ENCODE data around the gene NXPH2. TPM values are rescaled to one million over a fixed set of nuclear protein-coding genes. Genes with fewer than 3 reads are reported as not detected.
"Not testable (repeated sequence)": the region's sequence is repeated elsewhere in the genome, so short reads cannot be mapped to it uniquely, and the experiment has no call there.

The NXPH2 gene
- total RNA-seq, 4 donors from 2014 or later: not detected

- Histone ChIP-seq H3K36me3 (no peaks in the 10 kb centered on the region), H3K27me3 (no peaks in the 10 kb centered on the region), H3K4me1 (no peaks in the 10 kb centered on the region), H3K4me3 (no peak overlapping the region), H3K9me3 (peaks cover 0 to under 1% (median 0%) of the 10 kb centered on the region in 3 donors), H3K27ac (no peak overlapping the region)
- no peak for DNase-seq
- 59 to 78% methylated on average over 4 of the region's 4 CpGs for WGBS, 2 donors
- TF ChIP-seq CTCF (IDR thresholded peaks at IDR 0.05): no peak
- no peak for TF ChIP-seq POLR2A (IDR thresholded peaks at IDR 0.05)
- intact Hi-C loops (cut with DNase I): no loop called here
Measured at GRCh38 chr2:138742441-138743057, 37.6 kb downstream of the NXPH2 start.

- TF ChIP-seq POLR2A (IDR thresholded peaks at IDR 0.05): no peak
- TF ChIP-seq CTCF (IDR thresholded peaks at IDR 0.05): no peak
- no peak overlapping the region for H3K27ac ChIP-seq
- intact Hi-C loops (cut with DNase I): no loop called here
- peaks cover 0 to 6% (median 6%) of the 10 kb centered on the region in 3 donors for H3K9me3 ChIP-seq
- H3K4me1 ChIP-seq: no peaks in the 10 kb centered on the region
- no peak overlapping the region for H3K4me3 ChIP-seq
- DNase-seq: no peak
- H3K36me3 ChIP-seq: no peaks in the 10 kb centered on the region
- WGBS, 2 donors: 77 to 91% methylated on average over 2 of the region's 2 CpGs
- H3K27me3 ChIP-seq: no peaks in the 10 kb centered on the region
Measured at GRCh38 chr2:138741851-138742250, 38.3 kb downstream of the NXPH2 start.

GRCh38 chr2:138737009-138737554 lies 43.1 kb downstream of the NXPH2 start:
- H3K4me3 ChIP-seq; intact Hi-C loops (cut with DNase I); H3K36me3 ChIP-seq; DNase-seq; H3K27me3 ChIP-seq; H3K4me1 ChIP-seq; H3K27ac ChIP-seq: not testable (repeated sequence)
- peaks cover 0 to 18% (median 6%) of the 10 kb centered on the region in 3 donors for H3K9me3 ChIP-seq
- 76 to 83% methylated on average over 3 of the region's 3 CpGs for WGBS, 2 donors

- intact Hi-C loops (cut with DNase I): no loop called here
Measured at GRCh38 chr2:138732651-138733050, 47.5 kb downstream of the NXPH2 start.

GRCh38 chr2:138730497-138731030 lies 49.6 kb downstream of the NXPH2 start:
- intact Hi-C loops (cut with DNase I): no loop called here

More at GRCh38 chr2:138732651-138733050, 47.5 kb downstream of the NXPH2 start:
- no peak overlapping the region for H3K4me3 ChIP-seq
- H3K27me3 ChIP-seq: no peaks in the 10 kb centered on the region
- 87 to 89% methylated on average over 1 of the region's 1 CpG for WGBS, 2 donors
- no peaks in the 10 kb centered on the region for H3K4me1 ChIP-seq
- no peak overlapping the region for H3K27ac ChIP-seq
- no peak for DNase-seq
- TF ChIP-seq CTCF (IDR thresholded peaks at IDR 0.05) (no peak), POLR2A (IDR thresholded peaks at IDR 0.05) (no peak)
- no peaks in the 10 kb centered on the region for H3K36me3 ChIP-seq
- peaks cover 0 to 18% (median 6%) of the 10 kb centered on the region in 3 donors for H3K9me3 ChIP-seq

More at GRCh38 chr2:138730497-138731030, 49.6 kb downstream of the NXPH2 start:
- Histone ChIP-seq H3K27ac (no peak overlapping the region), H3K27me3 (no peaks in the 10 kb centered on the region), H3K4me1 (no peaks in the 10 kb centered on the region), H3K4me3 (no peak overlapping the region), H3K36me3 (no peaks in the 10 kb centered on the region), H3K9me3 (no peaks in the 10 kb centered on the region)
- WGBS, 2 donors: 76 to 78% methylated on average over 3 of the region's 3 CpGs
- TF ChIP-seq POLR2A (IDR thresholded peaks at IDR 0.05) (no peak), CTCF (IDR thresholded peaks at IDR 0.05) (no peak)
- DNase-seq: no peak

Measured in esophagus squamous epithelium (tissue), 5 donors.